Spleen (tissue), 11 donors: ENCODE results near the gene FUT6. TPM values are rescaled to one million over a fixed set of nuclear protein-coding genes. Genes with fewer than 3 reads are reported as not detected.
"Not testable (repeated sequence)": the region's sequence is repeated elsewhere in the genome, so short reads cannot be mapped to it uniquely, and the experiment has no call there.

Experiments
- DNase-seq: peaks from one replicate; pipeline ENCODE4 v3.0.0-alpha.2; 2020
- H3K27ac ChIP-seq, 8 donors: fragments of 200-600 bp; sonication (generic) in 7 of 8; 1 replicate in 4 of 8; 2 replicates in 4 of 8; pipeline versions ENCODE4 v1.5.0 to v1.8.0; 2016 to 2021; ENCODE audit warnings: inconsistent platforms in 4 of 8, mild to moderate bottlenecking in 4 of 8, moderate library complexity in 1 of 8
- H3K27me3 ChIP-seq, 7 donors: fragments of 200-600 bp; sonication (generic) in 6 of 7; replicated peaks in 1 of 7; 1 replicate in 4 of 7; 2 replicates in 3 of 7; pipeline versions ENCODE4 v1.5.0 to v1.8.0; 2016 to 2021; ENCODE audit warnings: inconsistent platforms in 3 of 7, mild to moderate bottlenecking in 1 of 7
- H3K36me3 ChIP-seq, 6 donors: fragments of 200-600 bp; sonication (generic) in 5 of 6; 1 replicate in 4 of 6; 2 replicates in 2 of 6; pipeline versions ENCODE4 v1.5.0 to v1.8.0; 2016 to 2021; ENCODE audit warnings: inconsistent platforms in 2 of 6
- H3K4me1 ChIP-seq, 6 donors: fragments of 200-600 bp; sonication (generic) in 5 of 6; 1 replicate in 3 of 6; 2 replicates in 3 of 6; pipeline versions ENCODE4 v1.5.0 to v1.8.0; 2016 to 2021; ENCODE audit warnings: inconsistent platforms in 3 of 6
- H3K4me3 ChIP-seq, 8 donors: fragments of 200-600 bp; sonication (generic) in 7 of 8; 1 replicate in 4 of 8; 2 replicates in 4 of 8; pipeline versions ENCODE4 v1.5.0 to v1.8.0; 2016 to 2021; ENCODE audit warnings: inconsistent platforms in 4 of 8, mild to moderate bottlenecking in 4 of 8, moderate library complexity in 2 of 8
- H3K9me3 ChIP-seq, 8 donors: fragments of 200-600 bp; sonication (generic) in 7 of 8; 1 replicate in 4 of 8; 2 replicates in 4 of 8; pipeline versions ENCODE4 v1.5.0 to v1.8.0; 2016 to 2021; ENCODE audit warnings: inconsistent platforms in 4 of 8
- POLR2A ChIP-seq, 3 donors: fragments of 450-650 bp; IDR thresholded peaks; one replicate each; pipeline ENCODE4 v1.5.1; 2017; ENCODE audit warnings: antibody characterized with exemption in 3 of 3, mild to moderate bottlenecking in 1 of 3
- POLR2AphosphoS5 ChIP-seq, 3 donors: sonication (generic); formaldehyde crosslinking; IDR thresholded peaks; one replicate each; pipeline ENCODE4 v1.5.1; 2017; ENCODE audit warnings: antibody characterized with exemption in 3 of 3
- WGBS, 5 donors: extraction: QIAGEN DNeasy Blood & Tissue Kit in 3 of 5; methylation state at CpG; one replicate each; pipeline versions ENCODE4 v1.1.5 to v1.1.7; 2013 to 2018; 5-methylcytosine and 5-hydroxymethylcytosine counted together
- intact Hi-C: fragments of 100-400 bp; cut with DNase I; formaldehyde crosslinking; loops from one replicate; pipeline ENCODE4 v1.15.0; 2023; ENCODE audit warnings: low total_unique reads
- polyA plus RNA-seq, 3 donors: library from polyadenylated mRNA; stranded (reverse); fragments of 200-250 nt; gene quantifications; one replicate each; pipeline ENCODE4 v1.2.1, GENCODE V29; 2013
- total RNA-seq, 7 donors: library from RNA; depleted of rRNA in 3 of 7; stranded (reverse); fragments of >200 nt in 3 of 7; fragmentation: NEBNext Ultra II Directional in 4 of 7; extraction: Animal tissue kit (Norgen Biotek cat#: 25700) in 4 of 7; gene quantifications; one replicate each; pipeline versions ENCODE4 v1.1.0 to v1.2.1, GENCODE V29; 2016 to 2021
- TF ChIP-seq, protein P1 (sequence below), 11 experiments: fragments of 200-600 bp in 7 of 11; fragments of 450-650 bp in 4 of 11; sonication (generic) in 4 of 11; IDR thresholded peaks in 8 of 11; conservative IDR thresholded peaks in 3 of 11; 1 replicate in 7 of 11; 2 replicates in 4 of 11; pipeline versions ENCODE4 v1.4.0 to v1.8.0; 2016 to 2021; ENCODE audit warnings: antibody characterized with exemption in 11 of 11, inconsistent platforms in 4 of 11, mild to moderate bottlenecking in 1 of 11
- donor health status: healthy with polysubstance abuse.
- donor health status: DM: no; HTN: no; CAD: no; lungs with moderate emphysema.
- donor health status: DM: no; HTN: no; CAD: no.
- donor health status: Bipolar disorder and iron deficiency.
- donor health status: healthy.
- donor health status: DM: no; HTN: no; CAD: no.
- donor health status: DM: yes; HTN: yes; CAD: no.

FUT6 gene
- total and polyA plus RNA-seq, 10 donors, result 0.06 to 0.44 (median 0.13) TPM; not detected in 5

DNA sequence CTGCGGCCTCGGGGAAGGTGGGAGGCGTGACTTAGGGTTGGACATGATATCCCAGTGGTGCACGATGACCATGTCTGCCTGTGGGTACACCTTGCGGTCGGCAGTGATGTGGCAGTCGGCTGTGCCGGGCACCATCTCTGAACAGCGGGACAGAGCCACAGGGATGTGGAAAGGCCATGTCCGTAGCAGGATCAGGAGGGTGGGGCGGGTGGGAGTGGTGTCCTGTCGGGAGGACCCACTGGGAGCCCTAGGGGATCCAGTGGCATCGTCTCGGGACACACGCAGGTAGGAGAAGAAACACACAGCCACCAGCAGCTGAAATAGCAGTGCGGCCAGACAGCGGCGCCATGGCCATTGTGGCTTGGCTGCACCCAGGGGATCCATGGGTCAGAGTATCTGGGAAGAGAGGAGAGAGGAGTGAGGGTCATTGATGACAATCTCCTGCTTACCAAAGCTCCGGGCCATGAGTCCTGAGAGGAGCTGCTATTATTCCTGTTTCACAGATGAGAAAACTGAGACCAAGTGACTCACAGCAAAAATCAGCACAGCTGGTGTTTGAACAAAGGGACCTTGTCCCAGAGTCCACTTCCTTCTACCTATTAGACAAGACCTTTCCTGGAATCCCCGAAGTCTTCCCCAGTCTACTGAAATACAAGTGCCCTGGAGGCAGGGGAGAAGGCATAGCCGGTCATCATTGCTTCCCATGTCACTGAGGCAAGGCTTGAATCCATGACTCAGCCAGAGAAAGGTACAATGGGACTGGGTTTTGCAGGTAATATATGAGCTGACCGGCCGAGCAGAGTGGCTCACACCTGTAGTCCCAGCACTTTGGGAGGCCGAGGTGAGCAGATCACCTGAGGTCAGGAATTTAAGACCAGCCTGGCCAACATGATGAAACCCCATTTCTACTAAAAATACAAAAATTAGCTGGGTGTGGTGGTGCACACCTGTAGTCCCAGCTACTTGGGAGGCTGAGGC lies 5.2 kb upstream of the FUT6 start:
- WGBS, 5 donors, result 80 to 90% (median 86%) methylated on average over 21 to 24 of the region's 24 CpGs
- Histone ChIP-seq H3K4me3 (no peak overlapping the region), H3K9me3 (no peaks in the 10 kb centered on the region), H3K27me3 (peaks cover 0 to 17% (median 0%) of the 10 kb centered on the region in 7 donors), H3K27ac (no peak overlapping the region), H3K36me3 (no peaks in the 10 kb centered on the region), H3K4me1 (no peaks in the 10 kb centered on the region)
- no peak for TF ChIP-seq POLR2A (IDR thresholded peaks at IDR 0.05)
- no peak for TF ChIP-seq POLR2AphosphoS5 (IDR thresholded peaks at IDR 0.05)
- TF ChIP-seq, protein P1, sequence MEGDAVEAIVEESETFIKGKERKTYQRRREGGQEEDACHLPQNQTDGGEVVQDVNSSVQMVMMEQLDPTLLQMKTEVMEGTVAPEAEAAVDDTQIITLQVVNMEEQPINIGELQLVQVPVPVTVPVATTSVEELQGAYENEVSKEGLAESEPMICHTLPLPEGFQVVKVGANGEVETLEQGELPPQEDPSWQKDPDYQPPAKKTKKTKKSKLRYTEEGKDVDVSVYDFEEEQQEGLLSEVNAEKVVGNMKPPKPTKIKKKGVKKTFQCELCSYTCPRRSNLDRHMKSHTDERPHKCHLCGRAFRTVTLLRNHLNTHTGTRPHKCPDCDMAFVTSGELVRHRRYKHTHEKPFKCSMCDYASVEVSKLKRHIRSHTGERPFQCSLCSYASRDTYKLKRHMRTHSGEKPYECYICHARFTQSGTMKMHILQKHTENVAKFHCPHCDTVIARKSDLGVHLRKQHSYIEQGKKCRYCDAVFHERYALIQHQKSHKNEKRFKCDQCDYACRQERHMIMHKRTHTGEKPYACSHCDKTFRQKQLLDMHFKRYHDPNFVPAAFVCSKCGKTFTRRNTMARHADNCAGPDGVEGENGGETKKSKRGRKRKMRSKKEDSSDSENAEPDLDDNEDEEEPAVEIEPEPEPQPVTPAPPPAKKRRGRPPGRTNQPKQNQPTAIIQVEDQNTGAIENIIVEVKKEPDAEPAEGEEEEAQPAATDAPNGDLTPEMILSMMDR (IDR thresholded peaks at IDR 0.05 in 8 of 11, conservative IDR thresholded peaks at IDR 0.05 in 3 of 11), result no peak
- DNase-seq, result no peak
- intact Hi-C loops, result no loop called here

DNA sequence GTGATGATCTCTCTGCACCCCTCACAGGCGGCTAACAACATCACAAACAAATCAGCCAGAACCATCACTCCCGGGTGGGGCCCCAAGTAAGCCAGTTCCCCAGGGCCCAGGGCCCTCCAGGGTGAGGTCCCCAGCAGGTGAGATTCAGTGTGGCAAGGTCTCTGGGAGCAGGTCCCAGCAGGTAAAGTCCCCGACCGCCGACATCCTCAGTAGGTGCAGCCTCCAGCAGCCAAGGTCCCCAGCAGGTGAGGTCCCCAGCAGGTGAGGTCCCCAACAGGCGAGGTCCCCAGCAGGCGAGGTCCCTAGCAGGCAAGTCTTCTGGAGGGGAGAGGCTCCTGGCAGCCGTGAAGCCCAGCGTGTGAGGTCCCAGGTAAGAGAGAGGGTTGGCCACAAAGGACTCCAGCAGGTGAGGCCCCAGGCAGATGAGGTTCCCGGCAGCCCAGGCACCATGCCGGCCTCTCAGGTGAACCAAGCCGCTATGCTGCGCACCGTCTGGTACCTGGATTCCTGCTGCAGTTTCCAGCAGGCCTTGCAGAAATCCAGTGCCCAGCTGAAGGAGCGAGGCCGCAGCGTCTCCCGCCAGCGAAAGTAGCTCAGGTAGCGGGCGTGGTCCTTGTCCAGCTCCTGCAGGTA lies 3.9 kb upstream of the FUT6 start:
- TF ChIP-seq POLR2AphosphoS5 (IDR thresholded peaks at IDR 0.05) (no peak), POLR2A (IDR thresholded peaks at IDR 0.05) (no peak)
- TF ChIP-seq, protein P1 (IDR thresholded peaks at IDR 0.05 in 8 of 11, conservative IDR thresholded peaks at IDR 0.05 in 3 of 11), result no peak
- no peak for DNase-seq
- Histone ChIP-seq H3K4me1 (peaks cover 0 to 9% (median 0%) of the 10 kb centered on the region in 6 donors), H3K27me3 (peaks cover 0 to 26% (median 0%) of the 10 kb centered on the region in 7 donors), H3K36me3 (no peaks in the 10 kb centered on the region), H3K9me3 (no peaks in the 10 kb centered on the region), H3K27ac (no peak overlapping the region), H3K4me3 (no peak overlapping the region)
- intact Hi-C loops, result no loop called here
- 86 to 96% (median 93%) methylated on average over 10 to 21 of the region's 21 CpGs for WGBS, 5 donors

DNA sequence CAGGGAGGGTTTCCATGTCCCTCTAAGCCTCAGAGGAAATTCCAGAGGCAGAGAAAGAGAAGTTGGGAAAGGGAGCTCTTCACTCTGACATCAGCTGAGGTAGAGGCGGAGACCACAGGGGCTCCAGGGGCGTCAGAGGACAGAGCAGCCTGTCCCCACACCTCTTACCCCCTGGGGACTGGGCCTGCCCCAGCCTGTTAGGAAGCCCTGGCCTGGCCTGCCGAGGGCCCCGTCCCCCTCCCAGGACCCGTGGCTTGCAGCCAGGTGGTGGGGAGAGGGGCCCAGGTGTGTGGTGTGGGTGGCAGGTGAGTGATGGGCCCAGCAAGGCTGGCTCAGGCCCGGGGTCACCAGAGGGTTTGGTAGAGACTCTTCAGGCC lies 2.2 kb upstream of the FUT6 start:
- 73 to 97% (median 82%) methylated on average over 4 to 6 of the region's 6 CpGs for WGBS, 5 donors

DNA sequence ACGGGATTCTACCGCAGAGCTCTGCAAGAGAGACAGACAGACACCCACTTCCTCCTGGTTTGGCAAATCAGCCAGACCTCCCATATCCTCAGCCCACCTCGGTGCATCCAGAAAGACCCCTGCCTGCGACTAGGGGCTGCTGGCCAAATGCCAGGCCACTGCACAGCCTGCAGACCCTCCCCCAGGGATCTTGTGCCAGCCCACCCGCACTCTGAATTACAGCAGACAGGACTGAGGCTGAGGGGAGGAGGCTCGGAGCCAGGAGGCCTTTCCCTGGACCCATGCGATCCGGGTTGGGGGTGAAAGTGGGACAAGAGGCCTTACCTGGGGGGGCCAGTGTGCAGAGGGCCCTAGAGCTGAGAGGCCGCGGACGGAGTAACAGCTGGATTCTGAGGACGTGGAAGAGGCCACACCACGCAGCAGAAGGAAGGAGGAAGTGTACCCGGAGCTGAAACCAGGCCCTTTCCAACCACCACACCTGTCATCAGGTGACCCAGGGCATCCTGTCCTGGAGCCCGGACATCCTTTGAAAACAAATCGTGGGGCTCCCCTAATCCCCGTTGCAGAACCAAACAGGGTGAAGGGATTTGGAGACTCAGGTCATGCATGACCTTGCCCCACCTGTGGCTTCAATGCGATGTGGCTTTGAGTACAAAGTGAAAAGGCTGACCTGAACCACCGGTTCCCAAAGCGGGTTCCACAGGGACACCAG lies 993 bp downstream of the FUT6 start:
- Histone ChIP-seq H3K4me3 (no peak overlapping the region), H3K36me3 (no peaks in the 10 kb centered on the region), H3K9me3 (no peaks in the 10 kb centered on the region), H3K4me1 (peaks cover 0 to 11% (median 0%) of the 10 kb centered on the region in 6 donors), H3K27ac (no peak overlapping the region), H3K27me3 (peaks cover 0 to 43% (median 0%) of the 10 kb centered on the region in 7 donors)
- DNase-seq, result no peak
- TF ChIP-seq POLR2A (IDR thresholded peaks at IDR 0.05), result no peak
- TF ChIP-seq POLR2AphosphoS5 (IDR thresholded peaks at IDR 0.05), result no peak
- TF ChIP-seq, protein P1 (IDR thresholded peaks at IDR 0.05 in 8 of 11, conservative IDR thresholded peaks at IDR 0.05 in 3 of 11), result no peak
- 31 to 39% (median 36%) methylated on average over 18 to 20 of the region's 20 CpGs for WGBS, 5 donors
- intact Hi-C loops, result no loop called here

More for the DNA sequence above, 2.2 kb upstream of the FUT6 start:
- DNase-seq, H3K4me3 ChIP-seq, intact Hi-C loops, H3K36me3 ChIP-seq, H3K9me3 ChIP-seq, H3K27ac ChIP-seq: not testable (repeated sequence)
- peaks cover 0 to 11% (median 0%) of the 10 kb centered on the region in 6 donors for H3K4me1 ChIP-seq
- peaks cover 0 to 37% (median 0%) of the 10 kb centered on the region in 7 donors for H3K27me3 ChIP-seq
